Progenitor cell of endocrine pancreas (in vitro differentiated cells): ENCODE results near the gene OR10G7. TPM values are rescaled to one million over a fixed set of nuclear protein-coding genes. Genes with fewer than 3 reads are reported as not detected.

ENCODE experiments used
- DNase-seq: peaks from one replicate; pipeline ENCODE4 v3.0.0; 2021; ENCODE audit warnings: low spot score; ENCODE audit not compliant: unreplicated experiment
- H3K27ac Mint-ChIP-seq: 2 replicates; pipeline ENCODE4 v1.8.0; 2021; ENCODE audit warnings: mild to moderate bottlenecking, moderate library complexity, mixed read lengths
- H3K27me3 Mint-ChIP-seq: 2 replicates; pipeline ENCODE4 v1.8.0; 2021; ENCODE audit warnings: mixed read lengths
- H3K36me3 Mint-ChIP-seq: 2 replicates; pipeline ENCODE4 v1.8.0; 2022; ENCODE audit warnings: mixed read lengths; ENCODE audit not compliant: insufficient read depth
- H3K4me1 Mint-ChIP-seq: 2 replicates; pipeline ENCODE4 v1.8.0; 2021; ENCODE audit warnings: low read depth, mixed read lengths
- H3K4me3 Mint-ChIP-seq: 2 replicates; pipeline ENCODE4 v1.8.0; 2021; ENCODE audit warnings: low read depth, mild to moderate bottlenecking, moderate library complexity, mixed read lengths
- H3K9me3 Mint-ChIP-seq: 2 replicates; pipeline ENCODE4 v1.8.0; 2021; ENCODE audit warnings: low read depth, mixed read lengths
- CTCF ChIP-seq: fragments of 200-600 bp; sonication (generic); IDR thresholded peaks from one replicate; pipeline ENCODE4 v1.5.0; 2021; ENCODE audit warnings: antibody characterized with exemption, mild to moderate bottlenecking; ENCODE audit not compliant: unreplicated experiment
- total RNA-seq: library from RNA; stranded (reverse); gene quantifications from 2 replicates; pipeline ENCODE4 v1.2.1, GENCODE V29; 2021

OR10G7 gene
- total RNA-seq, 1 donor from 2014 or later: not detected

DNA sequence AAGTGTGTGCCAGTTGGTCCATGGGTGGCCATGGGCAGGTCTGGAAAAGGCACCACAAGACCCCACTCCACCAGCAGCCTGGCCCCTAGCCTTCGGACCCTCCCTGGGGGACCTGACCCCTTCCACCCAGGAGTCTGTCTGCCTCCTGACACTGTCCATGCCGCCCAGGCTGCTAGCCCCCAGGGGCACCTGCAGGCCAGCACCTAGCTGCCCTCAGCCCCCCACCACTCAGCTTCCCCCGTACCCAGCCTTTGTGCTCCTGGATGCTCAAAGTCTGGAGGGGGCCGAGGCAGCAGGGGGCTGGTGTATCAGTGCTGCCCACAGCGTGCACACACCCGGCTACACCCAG, 34.3 kb upstream of the OR10G7 start:
- peaks cover 12% of the 10 kb centered on the region for H3K4me1 Mint-ChIP-seq
- DNase-seq: no peak
- no peak overlapping the region for H3K27ac Mint-ChIP-seq
- peaks cover 9% of the 10 kb centered on the region for H3K27me3 Mint-ChIP-seq
- H3K9me3 Mint-ChIP-seq: no peaks in the 10 kb centered on the region
- TF ChIP-seq CTCF: no peak
- H3K4me3 Mint-ChIP-seq: no peak overlapping the region
- no peaks in the 10 kb centered on the region for H3K36me3 Mint-ChIP-seq

GRCh38 chr11:124074554-124074953, 33.4 kb upstream of the OR10G7 start:
- TF ChIP-seq CTCF: no peak
- Mint-ChIP-seq H3K4me3 (no peak overlapping the region), H3K27ac (no peak overlapping the region), H3K4me1 (peaks cover 6% of the 10 kb centered on the region), H3K27me3 (peaks cover 16% of the 10 kb centered on the region), H3K36me3 (no peaks in the 10 kb centered on the region), H3K9me3 (no peaks in the 10 kb centered on the region)
- DNase-seq: no peak

- no peaks in the 10 kb centered on the region for H3K9me3 Mint-ChIP-seq
- DNase-seq: no peak
- TF ChIP-seq CTCF: no peak
- no peak overlapping the region for H3K4me3 Mint-ChIP-seq
- H3K27ac Mint-ChIP-seq: no peak overlapping the region
- H3K27me3 Mint-ChIP-seq: peaks cover 29% of the 10 kb centered on the region
- H3K36me3 Mint-ChIP-seq: no peaks in the 10 kb centered on the region
- peaks cover 4% of the 10 kb centered on the region for H3K4me1 Mint-ChIP-seq
Measured at GRCh38 chr11:124072147-124072546, 31.0 kb upstream of the OR10G7 start.

GRCh38 chr11:124071623-124071948, 30.5 kb upstream of the OR10G7 start:
- no peaks in the 10 kb centered on the region for H3K36me3 Mint-ChIP-seq
- no peak overlapping the region for H3K4me3 Mint-ChIP-seq
- no peaks in the 10 kb centered on the region for H3K9me3 Mint-ChIP-seq
- H3K27me3 Mint-ChIP-seq: peaks cover 30% of the 10 kb centered on the region
- peaks cover 4% of the 10 kb centered on the region for H3K4me1 Mint-ChIP-seq
- DNase-seq: no peak
- TF ChIP-seq CTCF: no peak
- H3K27ac Mint-ChIP-seq: peak overlapping the region; percentile 37

DNA sequence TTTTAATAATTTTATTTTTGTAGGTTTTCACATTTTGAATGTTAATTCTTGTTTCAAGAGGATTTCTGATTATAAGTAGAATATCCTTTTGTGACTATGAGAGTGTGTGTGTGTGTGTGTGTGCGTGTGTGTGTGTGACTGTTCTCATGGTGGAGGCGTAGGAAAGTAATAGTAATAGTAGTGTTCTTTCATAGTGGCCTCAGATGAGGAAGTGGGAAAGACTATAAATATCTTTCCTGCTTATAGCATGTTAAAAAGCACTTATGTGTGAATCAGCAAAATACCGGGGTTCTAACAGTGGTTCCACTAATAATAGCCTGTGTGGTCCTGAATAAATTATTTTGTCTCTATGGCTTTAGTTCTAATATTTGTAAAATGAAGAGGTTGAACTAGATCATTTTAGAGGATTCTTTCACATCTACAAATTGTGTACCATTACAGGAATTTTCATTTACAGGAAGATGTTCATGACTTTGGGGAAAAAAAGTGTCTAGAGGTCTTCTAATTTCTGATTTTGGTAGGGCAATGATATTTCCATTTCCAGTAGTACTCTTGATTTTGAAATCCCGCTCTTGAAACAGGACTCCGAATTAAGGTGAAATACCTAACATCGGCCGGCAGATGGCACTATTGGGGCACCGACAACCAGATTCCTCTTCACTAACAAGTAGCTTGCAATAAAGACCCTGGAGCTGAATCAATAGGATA, 29.9 kb upstream of the OR10G7 start:
- no peaks in the 10 kb centered on the region for H3K36me3 Mint-ChIP-seq
- peak; percentile 56 for DNase-seq
- H3K9me3 Mint-ChIP-seq: no peaks in the 10 kb centered on the region
- peak; percentile 89 for TF ChIP-seq CTCF
- H3K4me3 Mint-ChIP-seq: no peak overlapping the region
- no peak overlapping the region for H3K27ac Mint-ChIP-seq
- peaks cover 30% of the 10 kb centered on the region for H3K27me3 Mint-ChIP-seq
- H3K4me1 Mint-ChIP-seq: peaks cover 4% of the 10 kb centered on the region
